GM12892 (cell line): ENCODE results near the gene OSBPL8.

ENCODE experiments used
- POLR2A ChIP-seq: IDR thresholded peaks from 2 replicates; pipeline ENCODE4 v1.6.1; 2011; ENCODE audit warnings: low read depth, low read length, control low read depth
- POLR2AphosphoS5 ChIP-seq: IDR thresholded peaks from 2 replicates; pipeline ENCODE4 v1.6.1; 2011; ENCODE audit warnings: low read depth, low read length, control low read depth
- TAF1 ChIP-seq: IDR thresholded peaks from 2 replicates; pipeline ENCODE4 v1.6.1; 2011; ENCODE audit warnings: low read depth, mild to moderate bottlenecking, control low read depth, low read length, borderline replicate concordance

DNA sequence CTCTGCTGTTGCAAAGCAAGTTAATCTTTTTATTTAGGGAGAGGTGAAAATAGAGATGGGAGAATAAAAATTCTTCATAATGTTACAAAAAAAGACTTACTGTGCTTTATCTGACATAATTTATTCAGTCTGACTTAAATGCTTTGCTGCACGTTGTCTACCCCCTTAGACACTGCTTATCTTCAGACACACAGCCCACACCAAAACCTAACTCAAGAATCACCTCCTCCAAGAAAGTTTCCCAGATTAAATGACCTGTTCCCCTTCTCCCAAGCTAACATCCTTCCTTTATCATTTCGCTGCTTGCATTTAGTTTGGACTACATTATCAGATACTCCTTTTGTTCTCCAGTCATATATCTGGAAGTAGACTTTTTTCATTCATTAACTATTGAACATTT lies 3.8 kb downstream of the OSBPL8 start:
- no peak for TF ChIP-seq POLR2AphosphoS5
- no peak for TF ChIP-seq POLR2A
- TF ChIP-seq TAF1, result no peak
